Myocyte (in vitro differentiated cells): Measurements from ENCODE around the gene NAALAD2. TPM values are rescaled to one million over a fixed set of nuclear protein-coding genes. Genes with fewer than 3 reads are reported as not detected.
"Not testable (repeated sequence)": the region's sequence is repeated elsewhere in the genome, so short reads cannot be mapped to it uniquely, and the experiment has no call there.

Experiments used
- DNase-seq: peaks from one replicate; pipeline ENCODE4 v3.0.0-alpha.2; 2012; ENCODE audit warnings: low read depth
- total RNA-seq: library from RNA; depleted of rRNA; stranded (reverse); fragments of >200 nt; gene quantifications from 2 replicates; pipeline ENCODE4 v1.2.3, GENCODE V29; 2014

The NAALAD2 gene
- total RNA-seq, 1 donor from 2014 or later: not detected

- no peak for DNase-seq
Measured at GRCh38 chr11:90192869-90193582, 58.6 kb downstream of the NAALAD2 start.

DNA sequence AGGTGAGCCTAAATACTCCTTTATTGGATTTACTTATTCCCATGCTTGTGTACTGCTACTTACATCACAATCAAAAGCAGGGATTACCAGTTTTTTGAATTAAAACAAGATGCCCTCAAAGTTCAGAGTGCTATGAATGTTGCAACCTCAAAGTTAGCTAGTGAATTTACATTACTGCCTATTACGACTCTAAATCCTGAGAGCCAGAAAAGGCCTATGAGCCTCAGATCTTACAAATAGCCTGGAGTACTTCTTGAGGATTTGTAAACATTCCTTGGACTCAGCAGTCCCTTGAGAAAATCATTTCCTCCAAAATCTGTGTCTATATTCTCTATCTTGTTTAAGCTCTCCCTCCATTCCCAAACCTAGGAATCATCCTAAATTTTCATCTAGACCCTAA lies 62.9 kb downstream of the NAALAD2 start:
- no peak for DNase-seq

DNA sequence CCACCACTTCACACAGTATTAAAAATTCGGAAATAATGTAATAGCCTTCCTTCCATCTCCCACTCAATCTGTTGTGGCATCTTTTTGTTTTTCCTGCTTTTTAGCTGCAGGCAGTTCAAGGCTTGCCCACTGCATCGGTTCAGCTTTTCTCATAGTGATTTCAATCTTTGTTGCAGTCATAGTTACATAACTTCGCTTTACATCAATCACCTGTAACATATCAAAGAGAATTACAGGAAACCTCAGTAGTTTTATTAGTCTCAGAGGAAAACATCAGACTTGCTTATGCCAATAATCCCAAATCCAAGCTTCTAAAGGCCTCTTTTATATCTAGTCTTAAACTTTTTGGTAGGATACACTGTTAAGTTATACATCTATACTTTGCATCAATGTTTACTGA lies 67.9 kb downstream of the NAALAD2 start:
- DNase-seq: no peak

- no peak for DNase-seq
Measured at GRCh38 chr11:90204407-90204806, 69.9 kb downstream of the NAALAD2 start.

GRCh38 chr11:90204832-90205646 lies 70.6 kb downstream of the NAALAD2 start:
- DNase-seq: peak; percentile 68

DNA sequence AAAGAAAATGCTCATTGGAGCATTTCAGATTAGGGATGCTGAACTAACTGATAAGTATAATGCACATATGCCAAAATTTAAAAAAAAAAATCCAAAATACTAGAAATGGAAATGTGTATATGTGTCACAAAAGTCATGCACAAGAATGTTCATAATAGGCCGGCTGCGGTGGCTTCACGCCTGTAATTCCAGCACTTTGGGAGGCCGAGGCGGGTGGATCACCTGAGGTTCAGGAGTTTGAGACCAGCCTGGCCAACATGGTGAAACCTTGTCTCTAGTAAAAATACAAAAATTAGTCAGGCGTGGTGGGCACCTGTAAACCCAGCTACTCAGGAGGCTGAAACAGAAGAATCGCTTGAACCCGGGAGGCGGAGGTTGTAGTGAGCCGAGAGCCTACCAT lies 73.5 kb downstream of the NAALAD2 start:
- DNase-seq: not testable (repeated sequence)

- no peak for DNase-seq
Measured at GRCh38 chr11:90208857-90209256, 74.4 kb downstream of the NAALAD2 start.

DNA sequence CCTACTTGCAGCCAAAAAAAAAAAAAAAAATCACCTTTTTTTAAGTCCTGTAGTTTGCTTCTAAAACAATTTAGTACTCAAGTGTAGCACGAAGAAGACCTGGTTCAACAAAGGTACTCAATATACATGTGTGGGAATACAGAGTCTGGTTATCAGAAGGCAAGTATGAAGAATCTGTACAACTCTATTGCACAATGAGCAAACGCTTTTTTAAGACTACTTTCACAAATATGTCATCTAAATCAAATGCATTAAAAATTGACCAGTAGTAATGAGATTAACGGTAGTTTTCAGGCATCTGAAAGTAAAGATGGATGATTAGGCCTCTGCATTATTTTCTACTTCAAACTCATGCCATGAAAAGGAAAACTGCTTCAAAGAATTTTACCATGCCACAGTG lies 78.9 kb downstream of the NAALAD2 start:
- no peak for DNase-seq

- DNase-seq: no peak
Measured at GRCh38 chr11:90216611-90217010, 82.1 kb downstream of the NAALAD2 start.

GRCh38 chr11:90218606-90219005 lies 84.1 kb downstream of the NAALAD2 start:
- no peak for DNase-seq

DNA sequence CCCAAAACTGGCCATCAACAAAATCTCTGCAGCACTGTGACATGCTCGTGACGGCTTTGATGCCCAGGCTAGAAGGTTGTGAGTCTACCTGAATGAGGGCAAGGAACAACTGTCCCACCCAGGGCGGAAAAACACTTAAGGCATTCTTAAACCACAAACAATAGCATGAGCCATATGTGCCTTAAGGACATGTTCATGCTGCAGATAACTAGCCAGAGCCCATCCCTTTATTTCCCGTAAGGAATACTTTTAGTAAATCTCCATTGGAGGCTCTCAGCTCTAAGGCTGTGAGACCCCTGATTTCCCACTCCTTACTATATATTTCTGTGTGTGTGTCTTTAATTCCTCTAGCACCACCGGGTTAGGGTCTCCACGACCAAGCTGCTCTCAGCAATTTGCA lies 85.0 kb downstream of the NAALAD2 start:
- no peak for DNase-seq

DNA sequence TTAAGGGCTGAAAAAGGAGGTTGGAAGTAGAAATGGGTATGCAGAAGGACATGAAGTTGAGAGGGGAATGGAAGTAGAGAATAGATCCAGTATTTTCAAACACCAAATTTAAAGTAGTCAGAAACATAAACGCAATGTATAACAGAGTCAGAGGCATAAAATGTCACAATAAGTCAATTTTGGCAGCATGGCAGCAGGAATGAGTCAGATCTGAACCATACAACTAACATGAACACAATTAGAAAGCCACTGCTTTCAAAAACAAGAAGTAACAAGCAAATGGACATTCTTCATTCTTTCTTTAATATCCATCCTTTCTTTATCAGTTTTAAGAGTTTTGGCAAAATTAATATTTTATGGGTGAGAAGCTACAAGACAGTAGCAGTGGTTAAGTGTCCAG lies 85.9 kb downstream of the NAALAD2 start:
- no peak for DNase-seq

DNA sequence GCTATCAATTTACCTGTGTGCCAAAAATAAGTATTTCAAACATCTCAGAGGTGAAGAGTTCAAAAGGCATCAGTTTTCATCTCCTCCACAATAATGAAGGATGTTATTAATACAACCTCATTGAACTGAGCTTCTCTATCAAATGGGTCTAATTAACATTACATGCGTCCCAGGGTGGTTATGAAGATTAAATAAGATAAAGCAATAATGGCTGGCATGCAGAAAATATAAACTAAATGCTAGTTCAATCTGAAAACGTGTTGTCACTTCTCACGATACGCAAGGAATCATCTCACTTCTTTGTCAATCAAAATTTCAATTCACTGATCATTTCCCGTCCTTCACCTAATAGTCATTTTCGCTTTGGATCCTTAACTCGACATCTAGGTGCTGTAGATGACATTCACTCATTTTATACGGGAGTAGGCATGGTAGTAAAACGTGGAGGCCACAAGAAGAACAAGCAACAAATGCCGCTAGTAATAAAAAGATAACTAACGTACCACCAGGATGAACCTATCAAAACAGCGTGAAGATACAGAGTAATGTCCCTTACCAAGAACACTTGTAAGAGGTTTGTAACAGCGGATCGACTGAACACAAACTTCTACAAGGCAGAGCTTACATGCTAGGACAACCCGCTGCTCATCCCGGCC lies 87.5 kb downstream of the NAALAD2 start:
- no peak for DNase-seq

DNA sequence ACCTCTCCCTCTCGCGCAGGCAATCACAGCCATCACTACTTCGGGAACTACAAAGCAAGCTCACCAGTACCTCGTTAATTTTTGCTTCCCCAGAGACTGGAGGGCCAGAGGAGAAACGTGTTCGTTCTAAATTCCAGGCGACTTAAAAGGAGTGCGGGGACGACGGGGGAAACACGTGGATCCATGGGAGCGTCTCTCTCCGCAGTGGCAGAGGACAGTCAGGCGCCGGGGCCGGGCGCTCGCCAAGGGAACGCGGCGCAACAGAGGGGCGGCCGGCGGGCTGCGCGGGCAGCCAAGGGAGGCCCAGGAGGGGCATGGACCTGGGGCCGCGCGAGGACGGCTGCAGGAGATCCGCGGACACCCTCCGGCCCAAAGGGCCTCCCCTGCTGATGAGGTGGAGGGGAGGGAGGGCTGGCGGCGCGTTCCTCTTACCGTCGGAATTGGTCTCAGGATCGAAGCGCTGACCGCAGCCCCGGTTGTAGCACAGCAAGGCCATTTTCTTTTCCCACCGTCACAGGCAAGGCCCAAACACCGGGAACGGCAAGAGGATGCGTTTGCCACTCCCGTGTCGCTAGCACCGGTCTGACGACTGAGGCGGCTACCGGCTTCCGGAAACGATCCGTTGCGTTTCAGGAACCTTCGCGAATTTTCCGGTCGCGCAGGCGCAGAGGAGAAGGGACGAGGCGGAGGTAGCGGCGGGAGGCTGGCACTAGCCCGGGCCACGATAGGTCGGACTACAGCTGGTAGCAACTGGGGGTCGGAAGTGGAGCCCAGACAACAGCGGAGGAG lies 88.2 kb downstream of the NAALAD2 start, which contains the start of gene CHORDC1:
CHORDC1 (minus strand) TSS at position 591 of the 789 bp plus-strand sequence; CDS start at position 496, 95 bp downstream.
- peak; percentile 93 for DNase-seq

DNA sequence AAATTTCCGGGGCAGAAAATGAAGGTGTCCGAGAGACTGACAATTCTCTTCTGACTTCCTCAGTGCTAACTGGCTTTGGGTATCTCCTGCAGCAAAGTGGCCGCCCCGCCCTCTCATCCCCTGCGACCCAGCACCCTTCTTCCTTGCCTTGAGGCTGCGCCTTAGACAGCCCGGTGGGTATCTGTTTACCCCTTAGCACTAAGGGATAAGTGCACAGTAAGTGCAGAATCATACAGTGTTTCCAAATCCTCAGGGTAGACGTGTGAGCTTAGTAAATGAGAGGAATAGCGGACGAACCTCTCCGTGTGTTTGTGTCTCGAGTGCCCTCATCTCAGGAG lies 88.8 kb downstream of the NAALAD2 start:
- DNase-seq: no peak

DNA sequence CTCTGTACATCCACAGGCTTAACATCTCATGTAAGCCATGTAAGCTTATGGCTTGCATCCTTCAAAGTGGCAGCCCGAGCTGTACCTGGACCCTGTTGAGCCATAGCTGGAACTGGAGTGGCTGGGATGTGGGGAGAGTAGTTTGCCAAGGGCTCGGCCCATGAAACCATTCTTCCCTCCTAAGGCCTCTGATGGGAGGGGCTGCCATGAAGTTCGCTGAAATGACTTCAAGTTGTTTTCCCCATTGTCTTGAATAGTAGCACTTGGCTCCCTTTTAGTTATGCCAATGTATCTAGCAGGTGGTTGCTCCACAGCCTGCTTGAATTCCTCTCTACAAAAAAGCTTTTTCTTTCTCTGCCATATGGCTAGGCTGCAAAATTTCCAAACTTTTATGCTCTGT lies 93.6 kb downstream of the NAALAD2 start:
- DNase-seq: no peak

DNA sequence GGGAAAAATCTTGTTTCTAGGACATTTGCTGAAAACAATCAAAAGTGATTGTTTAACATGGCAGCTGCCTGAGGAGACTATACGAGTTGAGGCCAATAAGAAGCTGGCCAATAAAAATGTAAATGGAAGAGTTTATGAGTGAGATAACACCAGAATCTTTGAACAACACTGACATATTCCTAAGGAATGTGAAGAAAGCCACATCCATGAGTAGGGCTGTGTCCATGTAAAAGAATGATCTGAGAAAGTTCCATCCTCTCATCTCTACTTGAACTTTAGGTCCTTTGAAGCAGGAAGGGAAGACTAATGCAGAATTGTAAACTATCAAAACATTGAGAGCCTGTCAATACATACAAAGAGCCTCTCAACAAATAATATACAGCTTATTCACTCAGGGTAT lies 95.3 kb downstream of the NAALAD2 start:
- no peak for DNase-seq

GRCh38 chr11:90234977-90235376 lies 100.5 kb downstream of the NAALAD2 start:
- no peak for DNase-seq

- no peak for DNase-seq
Measured at GRCh38 chr11:90235526-90235925, 101.1 kb downstream of the NAALAD2 start.

DNA sequence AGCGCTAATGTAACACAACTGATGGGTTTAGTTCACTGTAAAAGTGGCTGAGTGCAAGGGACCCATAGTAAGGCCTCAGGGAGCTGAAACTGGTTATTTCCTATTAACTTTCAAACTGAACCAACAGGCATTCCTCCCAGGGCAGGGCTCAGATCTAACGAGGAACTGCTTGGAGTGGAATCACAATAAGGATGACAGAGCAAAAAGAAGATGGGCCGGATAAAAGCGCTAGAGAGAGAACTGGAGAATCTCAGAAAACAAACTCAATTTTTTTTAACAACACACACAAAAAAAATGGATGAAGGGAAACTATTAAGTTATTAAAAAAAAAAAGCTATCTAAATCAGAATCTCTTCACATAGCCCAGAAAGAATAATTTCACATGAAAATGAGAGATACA lies 102.5 kb downstream of the NAALAD2 start:
- DNase-seq: no peak

DNA sequence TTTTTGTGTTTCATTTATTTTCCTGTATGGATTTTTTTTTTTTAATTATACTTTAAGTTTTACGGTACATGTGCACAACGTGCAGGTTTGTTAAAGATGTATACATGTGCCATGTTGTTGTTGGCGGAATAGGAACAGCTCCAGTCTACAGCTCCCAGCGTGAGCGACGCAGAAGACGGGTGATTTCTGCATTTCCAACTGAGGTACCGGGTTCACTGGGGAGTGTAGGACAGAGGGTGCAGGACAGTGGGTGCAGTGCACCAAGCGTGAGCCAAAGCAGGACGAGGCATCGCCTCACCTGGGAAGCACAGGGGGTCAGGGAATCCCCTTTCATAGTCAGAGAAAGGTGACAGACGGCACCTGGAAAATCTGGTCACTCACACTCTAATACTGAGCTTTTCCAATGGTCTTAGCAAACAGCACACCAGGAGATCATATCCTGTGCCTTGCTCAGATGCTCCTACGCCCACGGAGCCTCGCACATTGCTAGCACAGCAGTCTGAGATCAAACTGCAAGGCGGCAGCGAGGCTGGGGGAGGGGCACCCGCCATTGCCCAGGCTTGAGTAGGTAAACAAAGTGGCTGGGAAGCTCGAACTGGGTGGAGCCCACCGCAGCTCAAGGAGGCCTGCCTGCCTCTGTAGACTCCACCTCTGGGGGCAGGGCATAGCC lies 105.6 kb downstream of the NAALAD2 start:
- DNase-seq: not testable (repeated sequence)
